Naive thymus-derived CD4-positive, alpha-beta T cell (primary cell): ENCODE results near the gene SLC37A1. TPM values are rescaled to one million over a fixed set of nuclear protein-coding genes. Genes with fewer than 3 reads are reported as not detected.
"Not testable (repeated sequence)": the region's sequence is repeated elsewhere in the genome, so short reads cannot be mapped to it uniquely, and the experiment has no call there.

Experiments
- ATAC-seq: fragments of 150-1000 bp; cut with Tn5 transposase; 2 replicates; pipeline ENCODE4 v1.10.0; 2021; ENCODE audit warnings: mild to moderate bottlenecking, moderate library complexity
- CTCF ChIA-PET: fragments of 350-600 bp; sonication (Branson Sonifier 250); formaldehyde crosslinking; loops from one replicate; lab custom pipeline; 2021; ENCODE audit warnings: antibody characterized with exemption; lab: Charles Lee
- POLR2A ChIA-PET: fragments of 350-600 bp; sonication (Branson Sonifier 250); formaldehyde crosslinking; loops from one replicate; lab custom pipeline; 2021; ENCODE audit warnings: antibody characterized with exemption, inconsistent platforms; lab: Charles Lee
- DNase-seq, 9 donors: peaks; one replicate each; pipeline versions ENCODE4 v3.0.0 to v3.0.0-alpha.2; 2020 to 2022; ENCODE audit warnings: mixed read lengths in 1 of 9
- H3K27ac ChIP-seq: one replicate; pipeline ENCODE4 v1.7.0; 2013; ENCODE audit warnings: mild to moderate bottlenecking, low read depth, low read length, moderate library complexity
- H3K27me3 ChIP-seq, 2 donors: one replicate each; pipeline ENCODE4 v1.7.0; 2013; ENCODE audit warnings: low read length in 2 of 2, mild to moderate bottlenecking in 2 of 2, moderate library complexity in 2 of 2; ENCODE audit not compliant: control insufficient read depth in 2 of 2, insufficient read depth in 2 of 2
- H3K36me3 ChIP-seq, 3 experiments: 1 replicate in 2 of 3; 2 replicates in 1 of 3; pipeline ENCODE4 v1.7.0; 2013; ENCODE audit warnings: low read length in 3 of 3, mild to moderate bottlenecking in 3 of 3, moderate library complexity in 1 of 3; ENCODE audit not compliant: insufficient read depth in 3 of 3, control insufficient read depth in 2 of 3
- H3K4me1 ChIP-seq, 2 donors: one replicate each; pipeline ENCODE4 v1.7.0; 2013; ENCODE audit warnings: low read length in 2 of 2, mild to moderate bottlenecking in 2 of 2, moderate library complexity in 1 of 2; ENCODE audit not compliant: control insufficient read depth in 2 of 2, insufficient read depth in 2 of 2
- H3K4me3 ChIP-seq: 2 replicates; pipeline ENCODE4 v1.7.0; 2013; ENCODE audit warnings: mild to moderate bottlenecking, low read length
- H3K9me3 ChIP-seq, 3 experiments: 1 replicate in 2 of 3; 2 replicates in 1 of 3; pipeline ENCODE4 v1.7.0; 2013; ENCODE audit warnings: low read length in 3 of 3; ENCODE audit not compliant: control insufficient read depth in 2 of 3
- H3K27ac Mint-ChIP-seq, 9 donors: one replicate each; pipeline ENCODE4 v1.8.0; 2020 to 2022; ENCODE audit warnings: mixed read lengths in 9 of 9, mild to moderate bottlenecking in 8 of 9, moderate library complexity in 5 of 9, inconsistent platforms in 2 of 9
- H3K27me3 Mint-ChIP-seq, 5 donors: one replicate each; pipeline ENCODE4 v1.8.0; 2021 to 2022; ENCODE audit warnings: mixed read lengths in 5 of 5, mild to moderate bottlenecking in 1 of 5
- H3K36me3 Mint-ChIP-seq, 5 donors: one replicate each; pipeline ENCODE4 v1.8.0; 2020 to 2022; ENCODE audit warnings: mixed read lengths in 5 of 5, mild to moderate bottlenecking in 3 of 5, inconsistent platforms in 1 of 5
- H3K4me1 Mint-ChIP-seq, 7 donors: one replicate each; pipeline ENCODE4 v1.8.0; 2020 to 2022; ENCODE audit warnings: mixed read lengths in 7 of 7, mild to moderate bottlenecking in 3 of 7, inconsistent platforms in 1 of 7
- H3K4me3 Mint-ChIP-seq, 10 donors: one replicate each; pipeline ENCODE4 v1.8.0; 2020 to 2022; ENCODE audit warnings: mild to moderate bottlenecking in 10 of 10, mixed read lengths in 10 of 10, moderate library complexity in 6 of 10, inconsistent platforms in 2 of 10
- H3K9me3 Mint-ChIP-seq, 11 donors: one replicate each; pipeline ENCODE4 v1.8.0; 2020 to 2022; ENCODE audit warnings: mixed read lengths in 11 of 11, mild to moderate bottlenecking in 4 of 11, inconsistent platforms in 1 of 11, moderate library complexity in 1 of 11
- intact Hi-C, 2 donors: fragments of 100-400 bp; cut with micrococcal nuclease; formaldehyde crosslinking; loops; one replicate each; pipeline ENCODE4 v1.15.1; 2023
- polyA plus RNA-seq, 2 donors: library from polyadenylated mRNA; unstranded; fragments of 300-500 nt; fragmentation: Illumina TruSeq; gene quantifications; one replicate each; pipeline ENCODE4 v1.2.3, GENCODE V29; 2021
- total RNA-seq, 6 experiments: library from RNA in 5 of 6; stranded (reverse) in 5 of 6; gene quantifications; 1 replicate in 5 of 6; 2 replicates in 1 of 6; pipeline ENCODE4 v1.2.3 and lab custom pipeline; 2021 to 2026

SLC37A1 gene
- total and polyA plus RNA-seq, 7 experiments from 2014 or later = 4.4 to 23.2 (median 15.8) TPM

GRCh38 chr21:42614811-42615351, 101.2 kb downstream of the SLC37A1 start:
- POLR2A ChIA-PET = interaction anchor here (1.0 to 1.1 kb wide), 2 partner anchors 39 to 40 kb away, joined by 3 read pairs; partner anchors contain the start of gene PDE9A

DNA sequence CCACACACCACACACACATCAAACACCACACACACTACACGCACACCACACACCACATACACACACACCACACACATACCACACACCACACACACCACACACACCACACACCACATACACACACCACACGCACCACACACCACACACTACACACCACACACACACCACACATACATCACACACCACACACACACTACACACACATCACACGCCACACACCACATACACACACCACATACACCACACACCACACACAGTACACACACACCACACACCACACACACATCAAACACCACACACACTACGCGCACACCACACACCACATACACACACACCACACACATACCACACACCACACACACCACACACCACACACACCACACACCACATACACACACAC, 101.7 kb downstream of the SLC37A1 start:
- ATAC-seq, H3K27me3 ChIP-seq, H3K4me3 Mint-ChIP-seq, CTCF ChIA-PET, H3K36me3 Mint-ChIP-seq, H3K27ac ChIP-seq, H3K27ac Mint-ChIP-seq, DNase-seq, H3K36me3 ChIP-seq, H3K9me3 ChIP-seq: not testable (repeated sequence)
- Mint-ChIP-seq H3K27me3 (peaks cover 0 to 18% (median 0%) of the 10 kb centered on the region in 5 donors), H3K4me1 (peaks cover under 1 to 24% (median 11%) of the 10 kb centered on the region in 7 donors), H3K9me3 (peaks cover 0 to 17% (median 7%) of the 10 kb centered on the region in 11 donors)
- Histone ChIP-seq H3K4me3 (peak overlapping the region; percentile 60), H3K4me1 (peaks cover 12 to 36% of the 10 kb centered on the region in 2 donors)
- POLR2A ChIA-PET = interaction anchor here (1.0 to 1.1 kb wide), 2 partner anchors 38 to 40 kb away, joined by 3 read pairs; partner anchors contain the start of gene PDE9A
- intact Hi-C loops = loop anchor here in 1 of 2 donors (2.0 kb wide), 1 partner anchor 69 kb away; no protein-coding TSS in a partner anchor

More at GRCh38 chr21:42614811-42615351, 101.2 kb downstream of the SLC37A1 start:
- H3K36me3 Mint-ChIP-seq = peaks cover 0 to 10% (median 0%) of the 10 kb centered on the region in 5 donors
- CTCF ChIA-PET = no interaction called here
- Histone ChIP-seq H3K27me3 (no peaks in the 10 kb centered on the region), H3K9me3 (peaks cover 0 to 8% (median 0%) of the 10 kb centered on the region in 3 experiments), H3K36me3 (no peaks in the 10 kb centered on the region), H3K4me3 (peak overlapping the region; percentile 60), H3K27ac (peak overlapping the region; percentile 31), H3K4me1 (peaks cover 12 to 36% of the 10 kb centered on the region in 2 donors)
- intact Hi-C loops = loop anchor here in 1 of 2 donors (2.0 kb wide), 1 partner anchor 70 kb away; no protein-coding TSS in a partner anchor
- no peak overlapping the region for H3K27ac Mint-ChIP-seq
- H3K9me3 Mint-ChIP-seq = peaks cover 0 to 17% (median 8%) of the 10 kb centered on the region in 11 donors
- peak; percentile 23 to 59 (median 56) for DNase-seq
- peak; percentile 72 for ATAC-seq
- H3K27me3 Mint-ChIP-seq = peaks cover 0 to 16% (median 0%) of the 10 kb centered on the region in 5 donors
- H3K4me1 Mint-ChIP-seq = peaks cover 4 to 29% (median 14%) of the 10 kb centered on the region in 7 donors
- no peak overlapping the region for H3K4me3 Mint-ChIP-seq

DNA sequence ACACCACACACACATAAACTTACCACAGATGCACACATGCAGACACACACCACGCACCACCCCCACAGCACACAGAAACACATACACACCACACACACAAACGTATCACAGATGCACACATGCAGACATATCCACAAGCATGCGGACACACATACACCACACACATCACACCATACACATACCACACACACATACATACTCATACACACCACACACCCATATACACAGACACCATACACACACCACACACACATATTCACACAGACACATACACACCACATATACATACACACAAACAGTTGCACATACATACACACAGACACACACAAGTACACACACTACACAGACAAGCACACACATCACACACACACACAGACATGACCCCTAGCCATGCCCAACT, 102.3 kb downstream of the SLC37A1 start:
- CTCF ChIA-PET = no interaction called here

GRCh38 chr21:42616446-42616845, 102.8 kb downstream of the SLC37A1 start:
- POLR2A ChIA-PET = interaction anchor here (0.6 to 1.7 kb wide), 3 partner anchors 65 to 277 kb away, joined by 3 read pairs; no protein-coding TSS in a partner anchor
- Histone ChIP-seq H3K4me3 (peak overlapping the region; percentile 49), H3K27me3 (no peaks in the 10 kb centered on the region), H3K27ac (no peak overlapping the region), H3K36me3 (no peaks in the 10 kb centered on the region), H3K4me1 (peaks cover 12 to 36% of the 10 kb centered on the region in 2 donors), H3K9me3 (peaks cover 0 to 8% (median 0%) of the 10 kb centered on the region in 3 experiments)
- Mint-ChIP-seq H3K4me1 (peaks cover 0 to 21% (median 11%) of the 10 kb centered on the region in 7 donors), H3K27ac (no peak overlapping the region), H3K4me3 (no peak overlapping the region), H3K27me3 (peaks cover 0 to 25% (median 0%) of the 10 kb centered on the region in 5 donors), H3K36me3 (peaks cover 0 to 7% (median 0%) of the 10 kb centered on the region in 5 donors), H3K9me3 (peaks cover 0 to 17% (median 7%) of the 10 kb centered on the region in 11 donors)
- ATAC-seq = peak; percentile 32
- CTCF ChIA-PET = interaction anchor here (1.1 kb wide), 1 partner anchor 202 kb away, joined by 3 read pairs; no protein-coding TSS in a partner anchor
- intact Hi-C loops = no loop called here
- DNase-seq = peak in 7 of 9 donors; percentile 39 to 67 (median 60)

More for the DNA sequence above, 102.3 kb downstream of the SLC37A1 start:
- POLR2A ChIA-PET = interaction anchor here (0.6 to 1.7 kb wide), 3 partner anchors 66 to 278 kb away, joined by 3 read pairs; no protein-coding TSS in a partner anchor
- Histone ChIP-seq H3K4me1 (peaks cover 12 to 36% of the 10 kb centered on the region in 2 donors), H3K27ac (no peak overlapping the region), H3K27me3 (no peaks in the 10 kb centered on the region), H3K36me3 (no peaks in the 10 kb centered on the region), H3K9me3 (peaks cover 0 to 8% (median 0%) of the 10 kb centered on the region in 3 experiments), H3K4me3 (peak overlapping the region; percentile 49)
- H3K27ac Mint-ChIP-seq = no peak overlapping the region
- H3K9me3 Mint-ChIP-seq = peaks cover 0 to 17% (median 7%) of the 10 kb centered on the region in 11 donors
- H3K36me3 Mint-ChIP-seq = peaks cover 0 to 7% (median 0%) of the 10 kb centered on the region in 5 donors
- peaks cover 0 to 20% (median 0%) of the 10 kb centered on the region in 5 donors for H3K27me3 Mint-ChIP-seq
- intact Hi-C loops = loop anchor here in 1 of 2 donors (2.0 kb wide), 1 partner anchor 69 kb away; no protein-coding TSS in a partner anchor
- ATAC-seq = no peak
- DNase-seq = no peak
- no peak overlapping the region for H3K4me3 Mint-ChIP-seq
- H3K4me1 Mint-ChIP-seq = peaks cover 0 to 21% (median 11%) of the 10 kb centered on the region in 7 donors

DNA sequence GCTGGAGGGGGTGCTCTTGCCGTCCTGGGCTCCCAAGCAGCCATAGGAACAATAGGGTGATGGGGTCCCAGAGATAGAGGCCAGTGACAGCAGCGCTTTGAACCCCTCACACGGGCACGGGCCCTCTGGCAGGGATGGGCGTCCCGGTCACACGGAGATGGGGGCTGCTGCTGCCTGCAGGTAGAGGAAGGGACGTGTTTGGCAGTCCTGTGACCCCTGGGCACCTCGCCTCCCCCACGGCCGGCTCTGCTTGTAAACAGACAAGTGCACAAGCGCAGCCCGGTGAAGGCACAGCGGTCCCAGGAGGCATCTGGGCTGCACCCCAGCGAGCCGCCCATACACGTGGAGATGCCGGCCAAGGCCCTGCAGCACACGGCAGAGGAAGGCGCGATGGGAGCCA, 103.3 kb downstream of the SLC37A1 start:
- Histone ChIP-seq H3K9me3 (peaks cover 0 to 8% (median 0%) of the 10 kb centered on the region in 3 experiments), H3K36me3 (no peaks in the 10 kb centered on the region), H3K27ac (no peak overlapping the region), H3K4me1 (peaks cover 12 to 36% of the 10 kb centered on the region in 2 donors), H3K27me3 (no peaks in the 10 kb centered on the region), H3K4me3 (peak overlapping the region; percentile 49)
- Mint-ChIP-seq H3K27me3 (peaks cover 0 to 29% (median 0%) of the 10 kb centered on the region in 5 donors), H3K4me1 (peaks cover 0 to 21% (median 11%) of the 10 kb centered on the region in 7 donors), H3K4me3 (no peak overlapping the region), H3K9me3 (peaks cover 0 to 15% (median 7%) of the 10 kb centered on the region in 11 donors), H3K36me3 (peaks cover 0 to 5% (median 0%) of the 10 kb centered on the region in 5 donors), H3K27ac (no peak overlapping the region)
- DNase-seq = no peak
- POLR2A ChIA-PET = interaction anchor here (0.7 to 1.7 kb wide), 2 partner anchors 65 to 129 kb away, joined by 3 read pairs; no protein-coding TSS in a partner anchor
- intact Hi-C loops = no loop called here
- no peak for ATAC-seq
- CTCF ChIA-PET = interaction anchor here (1.1 kb wide), 1 partner anchor 201 kb away, joined by 3 read pairs; no protein-coding TSS in a partner anchor

- H3K4me1 Mint-ChIP-seq = peaks cover 0 to 21% (median 11%) of the 10 kb centered on the region in 7 donors
- H3K36me3 Mint-ChIP-seq = peaks cover 0 to 4% (median 0%) of the 10 kb centered on the region in 5 donors
- POLR2A ChIA-PET = interaction anchor here (1.7 kb wide), 1 partner anchor 129 kb away, joined by 3 read pairs; no protein-coding TSS in a partner anchor
- H3K27me3 Mint-ChIP-seq = peaks cover 0 to 33% (median 0%) of the 10 kb centered on the region in 5 donors
- H3K27ac ChIP-seq = no peak overlapping the region
- peaks cover 12 to 36% of the 10 kb centered on the region in 2 donors for H3K4me1 ChIP-seq
- CTCF ChIA-PET = no interaction called here
- no peak for ATAC-seq
- no peak for DNase-seq
- H3K27ac Mint-ChIP-seq = no peak overlapping the region
- no peak overlapping the region for H3K4me3 ChIP-seq
- peaks cover 0 to 4% (median 0%) of the 10 kb centered on the region in 3 experiments for H3K9me3 ChIP-seq
- no peaks in the 10 kb centered on the region for H3K27me3 ChIP-seq
- intact Hi-C loops = no loop called here
- peaks cover 0 to 9% (median 2%) of the 10 kb centered on the region in 11 donors for H3K9me3 Mint-ChIP-seq
- no peaks in the 10 kb centered on the region for H3K36me3 ChIP-seq
- H3K4me3 Mint-ChIP-seq = peak overlapping the region in 1 of 10 donors; percentile 32
Measured at GRCh38 chr21:42617486-42617885, 103.8 kb downstream of the SLC37A1 start.
